HG02678 (cell line): ENCODE data around the gene MED12L.

Experiments used
- ATAC-seq: cut with Tn5 transposase; IDR thresholded peaks from one replicate; pipeline ENCODE4 v1.9.1; 2021; ENCODE audit warnings: mild to moderate bottlenecking, moderate library complexity; ENCODE audit not compliant: unreplicated experiment

The MED12L gene

GRCh38 chr3:151436675-151437446 is 351.4 kb downstream of the MED12L start:
- ATAC-seq = no peak

GRCh38 chr3:151437906-151438305 is 352.4 kb downstream of the MED12L start:
- no peak for ATAC-seq

- peak; percentile 81 for ATAC-seq
These were observed 354.2 kb downstream of the MED12L start for GRCh38 chr3:151439652-151440125.

GRCh38 chr3:151440940-151441339 is 355.5 kb downstream of the MED12L start:
- no peak for ATAC-seq

GRCh38 chr3:151443583-151443982 is 358.1 kb downstream of the MED12L start:
- no peak for ATAC-seq

- ATAC-seq = no peak
These were observed 360.0 kb downstream of the MED12L start for GRCh38 chr3:151445273-151446001.

- ATAC-seq = no peak
These were observed 360.5 kb downstream of the MED12L start for GRCh38 chr3:151446002-151446340.

- no peak for ATAC-seq
These were observed 366.9 kb downstream of the MED12L start for GRCh38 chr3:151452368-151452767.

GRCh38 chr3:151452841-151453240 is 367.4 kb downstream of the MED12L start:
- no peak for ATAC-seq

GRCh38 chr3:151456065-151456464 is 370.6 kb downstream of the MED12L start:
- ATAC-seq = no peak

- no peak for ATAC-seq
These were observed 373.9 kb downstream of the MED12L start for GRCh38 chr3:151459358-151459757.

GRCh38 chr3:151460228-151460627 is 374.8 kb downstream of the MED12L start:
- ATAC-seq = no peak

- no peak for ATAC-seq
These were observed 375.4 kb downstream of the MED12L start, which contains the start of gene IGSF10 for GRCh38 chr3:151460774-151461450. IGSF10 (minus strand) TSS chr3:151461061; CDS start chr3:151458709, 2,352 bp downstream.

GRCh38 chr3:151462278-151462780 is 376.9 kb downstream of the MED12L start:
- ATAC-seq = no peak

- ATAC-seq = no peak
These were observed 377.5 kb downstream of the MED12L start for GRCh38 chr3:151462991-151463390.

- ATAC-seq = no peak
These were observed 381.6 kb downstream of the MED12L start for GRCh38 chr3:151467069-151467468.

GRCh38 chr3:151468284-151468917 is 382.9 kb downstream of the MED12L start:
- ATAC-seq = peak; percentile 83

GRCh38 chr3:151476344-151477018 is 391.0 kb downstream of the MED12L start:
- ATAC-seq = no peak

- no peak for ATAC-seq
These were observed 392.3 kb downstream of the MED12L start for GRCh38 chr3:151477591-151478334.

GRCh38 chr3:151478335-151478697 is 392.9 kb downstream of the MED12L start:
- no peak for ATAC-seq
